Lung (tissue), 4 donors: Measurements from ENCODE around the gene BHLHA15. TPM values are rescaled to one million over a fixed set of nuclear protein-coding genes. Genes with fewer than 3 reads are reported as not detected.

Experiments
- polyA plus RNA-seq, 2 donors: library from polyadenylated mRNA; stranded (reverse); fragments of 200-250 nt; gene quantifications; one replicate each; pipeline ENCODE4 v1.2.1, GENCODE V29; 2013
- total RNA-seq, 2 donors: library from RNA; depleted of rRNA in 1 of 2; stranded (reverse); fragments of >200 nt in 1 of 2; gene quantifications; one replicate each; pipeline ENCODE4 v1.2.1, GENCODE V29; 2014 to 2021
- donor health status: Bipolar disorder and iron deficiency.
- donor health status: healthy.
- donor health status: DM: yes; HTN: yes; CAD: no.

The BHLHA15 gene
- total and polyA plus RNA-seq, 4 donors, result 0.93 to 4.0 (median 2.6) TPM

Other genes starting within 250 kb of the BHLHA15 start
- not detected for gene OCM2, start 221.2 kb upstream of the BHLHA15 start, total RNA-seq
- gene OCM2, start 221.2 kb upstream of the BHLHA15 start, polyA plus RNA-seq, result not detected
- 10 to 100 TPM; 23.5 to 25.8 TPM for gene LMTK2, start 104.6 kb upstream of the BHLHA15 start, total RNA-seq
- gene LMTK2, start 104.6 kb upstream of the BHLHA15 start, polyA plus RNA-seq, result 1 to 10 TPM; 6.6 to 7.8 TPM
- gene TECPR1, start 40.8 kb downstream of the BHLHA15 start, total RNA-seq, result 10 to 100 TPM; 27.6 to 73.6 TPM
- gene TECPR1, start 40.8 kb downstream of the BHLHA15 start, polyA plus RNA-seq, result 10 to 100 TPM; 16.7 to 36.1 TPM
- 100 to 1,000 TPM in 1 of 2 donors, 10 to 100 TPM in 1; 99.7 to 441 TPM for gene BRI3, start 70.2 kb downstream of the BHLHA15 start, total RNA-seq
- 100 to 1,000 TPM; 437 to 615 TPM for gene BRI3, start 70.2 kb downstream of the BHLHA15 start, polyA plus RNA-seq
- 10 to 100 TPM; 24.7 to 29.2 TPM for gene BAIAP2L1, start 189.7 kb downstream of the BHLHA15 start, total RNA-seq
- gene BAIAP2L1, start 189.7 kb downstream of the BHLHA15 start, polyA plus RNA-seq, result 10 to 100 TPM; 12.5 to 15.1 TPM